ENCODE measurements around the gene SLC37A2.
A peak's percentile ranks its signal among the peaks of the same experiment; 100 is the strongest.
"Not testable (repeated sequence)": the region's sequence is repeated elsewhere in the genome, so short reads cannot be mapped to it uniquely, and the experiment has no call there.

Gene SLC37A2

GRCh38 chr11:125085301-125086081 lies 22.4 kb downstream of the SLC37A2 start:
- no peak for DNase-seq

- no peak for DNase-seq
Measured at GRCh38 chr11:125086633-125087296, 23.7 kb downstream of the SLC37A2 start.

- DNase-seq, result no peak
Measured at GRCh38 chr11:125088123-125088522, 25.0 kb downstream of the SLC37A2 start.

GRCh38 chr11:125088576-125089455 lies 25.7 kb downstream of the SLC37A2 start:
- no peak for DNase-seq

- not testable (repeated sequence) for DNase-seq
Measured at GRCh38 chr11:125089481-125089880, 26.4 kb downstream of the SLC37A2 start.

- DNase-seq, result not testable (repeated sequence)
Measured at GRCh38 chr11:125090151-125090550, 27.0 kb downstream of the SLC37A2 start.

- DNase-seq, result no peak
Measured at GRCh38 chr11:125090816-125091215, 27.7 kb downstream of the SLC37A2 start.

GRCh38 chr11:125091247-125091876 lies 28.3 kb downstream of the SLC37A2 start:
- DNase-seq, result peak; percentile 36

- DNase-seq, result no peak
Measured at GRCh38 chr11:125091877-125092664, 29.0 kb downstream of the SLC37A2 start.

- DNase-seq, result no peak
Measured at GRCh38 chr11:125092669-125093068, 29.6 kb downstream of the SLC37A2 start.

GRCh38 chr11:125093502-125093901 lies 30.4 kb downstream of the SLC37A2 start:
- no peak for DNase-seq

GRCh38 chr11:125094731-125095130 lies 31.6 kb downstream of the SLC37A2 start:
- no peak for DNase-seq

GRCh38 chr11:125100136-125100535 lies 37.0 kb downstream of the SLC37A2 start:
- DNase-seq, result no peak

- no peak for DNase-seq
Measured at GRCh38 chr11:125101596-125101995, 38.5 kb downstream of the SLC37A2 start.

GRCh38 chr11:125102025-125102424 lies 38.9 kb downstream of the SLC37A2 start:
- DNase-seq, result no peak

GRCh38 chr11:125102510-125102909 lies 39.4 kb downstream of the SLC37A2 start:
- DNase-seq, result peak; percentile 87

GRCh38 chr11:125105926-125106325 lies 42.8 kb downstream of the SLC37A2 start:
- peak; percentile 66 for DNase-seq

GRCh38 chr11:125108469-125108868 lies 45.4 kb downstream of the SLC37A2 start:
- no peak for DNase-seq

- DNase-seq, result no peak
Measured at GRCh38 chr11:125110506-125110905, 47.4 kb downstream of the SLC37A2 start.

GRCh38 chr11:125111001-125111342 lies 47.9 kb downstream of the SLC37A2 start:
- DNase-seq, result no peak

- peak; percentile 100 for DNase-seq
Measured at GRCh38 chr11:125111343-125112207, 48.5 kb downstream of the SLC37A2 start, which contains the start of gene TMEM218. Gene TMEM218, minus strand, starts transcription at chr11:125111626. Its CDS starts 9,385 bp downstream, at chr11:125102241.
